ENCODE measurements around the gene SCN9A. TPM values are rescaled to one million over a fixed set of nuclear protein-coding genes. Genes with fewer than 3 reads are reported as not detected.
"Not testable (repeated sequence)": the region's sequence is repeated elsewhere in the genome, so short reads cannot be mapped to it uniquely, and the experiment has no call there.

The SCN9A gene
- total RNA-seq, 2 experiments from 2014 or later: 0.14 to 0.17 TPM

DNA sequence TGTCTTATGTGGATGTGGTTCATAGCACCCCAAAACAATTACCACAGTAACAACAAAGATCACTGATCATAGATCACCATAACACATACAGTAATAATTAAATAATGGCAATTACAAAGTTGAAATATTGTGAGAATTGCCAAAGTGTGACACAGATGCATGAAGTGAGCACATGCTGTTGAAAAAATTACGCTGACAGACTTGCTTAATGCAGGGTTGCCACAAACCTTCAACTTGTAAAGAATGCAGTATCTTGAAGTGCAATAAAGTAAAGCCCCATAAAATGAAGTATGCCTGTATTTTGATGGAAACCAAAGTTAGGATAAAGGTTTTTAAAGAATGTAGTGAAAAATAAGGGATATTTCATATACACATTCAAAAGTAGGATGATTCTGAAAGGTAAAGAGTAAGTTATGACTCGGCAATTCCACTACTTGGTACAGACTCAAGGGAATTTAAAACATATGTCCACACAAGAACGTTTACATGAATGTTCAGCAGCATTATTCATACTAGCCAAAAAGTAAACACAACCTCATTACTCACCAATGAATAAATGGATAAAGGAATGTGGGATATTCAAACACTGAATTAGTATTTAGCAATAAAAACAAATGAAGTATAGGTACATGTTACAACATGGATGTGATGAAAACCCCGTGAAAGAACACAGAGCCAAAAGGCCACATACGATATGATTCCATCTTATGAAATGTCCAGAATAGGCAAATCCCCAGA lies 61.6 kb downstream of the SCN9A start:
- Histone ChIP-seq H3K4me3 (ENCODE audit: low read length) (no peak overlapping the region), H3K27me3 (ENCODE audit: control insufficient read depth in 1 of 2, insufficient read depth in 2 of 2, low read length in 2 of 2) (no peaks in the 10 kb centered on the region), H3K9me3 (ENCODE audit: control insufficient read depth in 1 of 2, insufficient read depth in 1 of 2, low read length in 2 of 2) (peaks cover 0 to 4% of the 10 kb centered on the region in 2 experiments), H3K36me3 (ENCODE audit: insufficient read depth, low read length) (no peaks in the 10 kb centered on the region), H3K4me1 (ENCODE audit: insufficient read depth, low read length) (no peaks in the 10 kb centered on the region), H3K27ac (ENCODE audit: low read depth in 1 of 2, low read length in 2 of 2) (no peak overlapping the region)
- ChIA-PET CTCF (no interaction called here), POLR2A (no interaction called here)
- no peaks in the 10 kb centered on the region for H3K4me1 Mint-ChIP-seq (ENCODE audit: low read depth)
- no peak overlapping the region for H3K4me3 Mint-ChIP-seq
- intact Hi-C loops (cut with DNase I, micrococcal nuclease): no loop called here
- ATAC-seq (ENCODE audit: poor library complexity) (no peak), DNase-seq (no peak)
- H3K36me3 Mint-ChIP-seq (ENCODE audit: low read depth): no peaks in the 10 kb centered on the region
- H3K9me3 Mint-ChIP-seq: peaks cover 5% of the 10 kb centered on the region
- no peaks in the 10 kb centered on the region for H3K27me3 Mint-ChIP-seq
- TF ChIP-seq, protein P1, sequence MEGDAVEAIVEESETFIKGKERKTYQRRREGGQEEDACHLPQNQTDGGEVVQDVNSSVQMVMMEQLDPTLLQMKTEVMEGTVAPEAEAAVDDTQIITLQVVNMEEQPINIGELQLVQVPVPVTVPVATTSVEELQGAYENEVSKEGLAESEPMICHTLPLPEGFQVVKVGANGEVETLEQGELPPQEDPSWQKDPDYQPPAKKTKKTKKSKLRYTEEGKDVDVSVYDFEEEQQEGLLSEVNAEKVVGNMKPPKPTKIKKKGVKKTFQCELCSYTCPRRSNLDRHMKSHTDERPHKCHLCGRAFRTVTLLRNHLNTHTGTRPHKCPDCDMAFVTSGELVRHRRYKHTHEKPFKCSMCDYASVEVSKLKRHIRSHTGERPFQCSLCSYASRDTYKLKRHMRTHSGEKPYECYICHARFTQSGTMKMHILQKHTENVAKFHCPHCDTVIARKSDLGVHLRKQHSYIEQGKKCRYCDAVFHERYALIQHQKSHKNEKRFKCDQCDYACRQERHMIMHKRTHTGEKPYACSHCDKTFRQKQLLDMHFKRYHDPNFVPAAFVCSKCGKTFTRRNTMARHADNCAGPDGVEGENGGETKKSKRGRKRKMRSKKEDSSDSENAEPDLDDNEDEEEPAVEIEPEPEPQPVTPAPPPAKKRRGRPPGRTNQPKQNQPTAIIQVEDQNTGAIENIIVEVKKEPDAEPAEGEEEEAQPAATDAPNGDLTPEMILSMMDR (IDR thresholded peaks at IDR 0.05): no peak
- no peak overlapping the region for H3K27ac Mint-ChIP-seq

DNA sequence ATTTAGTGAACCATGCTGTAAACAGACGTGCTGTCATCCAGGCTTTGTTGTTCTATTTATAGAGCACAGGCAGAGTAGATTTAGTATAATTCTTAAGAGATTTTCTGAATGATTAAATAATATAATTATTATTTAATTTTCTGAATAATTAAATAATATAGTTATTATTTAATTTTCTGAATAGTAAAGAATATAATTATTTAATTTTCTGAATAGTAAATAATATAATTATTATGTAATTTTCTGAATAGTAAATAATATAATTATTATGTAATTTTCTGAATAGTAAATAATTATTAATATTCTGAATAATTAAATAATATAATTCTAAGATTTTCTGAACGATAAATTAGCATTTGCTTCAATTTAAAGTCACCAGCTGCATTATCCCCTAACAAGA lies 62.9 kb downstream of the SCN9A start:
- H3K27me3 Mint-ChIP-seq; DNase-seq; H3K36me3 Mint-ChIP-seq (ENCODE audit: low read depth); intact Hi-C loops (cut with DNase I, micrococcal nuclease); H3K36me3 ChIP-seq (ENCODE audit: insufficient read depth, low read length); H3K9me3 Mint-ChIP-seq; H3K4me1 Mint-ChIP-seq (ENCODE audit: low read depth); ATAC-seq (ENCODE audit: poor library complexity); H3K27me3 ChIP-seq (ENCODE audit: control insufficient read depth in 1 of 2, insufficient read depth in 2 of 2, low read length in 2 of 2); H3K4me3 Mint-ChIP-seq; H3K4me1 ChIP-seq (ENCODE audit: insufficient read depth, low read length); H3K4me3 ChIP-seq (ENCODE audit: low read length); POLR2A ChIA-PET; CTCF ChIA-PET; H3K27ac ChIP-seq (ENCODE audit: low read depth in 1 of 2, low read length in 2 of 2); H3K27ac Mint-ChIP-seq: not testable (repeated sequence)
- H3K9me3 ChIP-seq (ENCODE audit: control insufficient read depth in 1 of 2, insufficient read depth in 1 of 2, low read length in 2 of 2): peaks cover 0 to 11% of the 10 kb centered on the region in 2 experiments

DNA sequence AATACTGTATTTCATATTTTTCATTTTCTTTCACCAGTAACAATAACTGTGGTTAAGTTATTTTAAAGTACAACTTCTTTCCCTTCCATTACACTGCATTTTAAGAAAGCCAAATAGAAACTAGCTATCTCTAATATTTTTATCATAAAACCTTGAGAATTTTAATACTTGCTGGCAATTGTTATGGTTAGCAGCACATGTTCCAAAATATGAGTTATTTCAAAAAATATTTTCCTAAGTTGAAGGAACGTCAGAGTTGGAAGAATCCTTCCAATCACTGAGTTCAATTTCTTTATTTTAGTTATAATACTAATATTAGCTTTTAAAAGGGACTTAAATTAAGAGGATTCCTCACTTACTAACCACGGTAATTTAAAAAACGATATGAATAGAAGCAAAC lies 68.4 kb downstream of the SCN9A start:
- ChIA-PET POLR2A (no interaction called here), CTCF (no interaction called here)
- H3K27me3 ChIP-seq (ENCODE audit: control insufficient read depth in 1 of 2, insufficient read depth in 2 of 2, low read length in 2 of 2): no peaks in the 10 kb centered on the region
- H3K9me3 Mint-ChIP-seq: peaks cover 4% of the 10 kb centered on the region
- no peaks in the 10 kb centered on the region for H3K4me1 Mint-ChIP-seq (ENCODE audit: low read depth)
- H3K36me3 ChIP-seq (ENCODE audit: insufficient read depth, low read length): no peaks in the 10 kb centered on the region
- no peaks in the 10 kb centered on the region for H3K27me3 Mint-ChIP-seq
- H3K27ac ChIP-seq (ENCODE audit: low read depth in 1 of 2, low read length in 2 of 2): no peak overlapping the region
- ATAC-seq (ENCODE audit: poor library complexity) (no peak), DNase-seq (no peak)
- no peaks in the 10 kb centered on the region for H3K4me1 ChIP-seq (ENCODE audit: insufficient read depth, low read length)
- TF ChIP-seq, protein P1 (IDR thresholded peaks at IDR 0.05): no peak
- intact Hi-C loops (cut with DNase I, micrococcal nuclease): no loop called here
- no peak overlapping the region for H3K4me3 Mint-ChIP-seq
- H3K4me3 ChIP-seq (ENCODE audit: low read length): no peak overlapping the region
- no peaks in the 10 kb centered on the region for H3K36me3 Mint-ChIP-seq (ENCODE audit: low read depth)
- peaks cover 0 to 7% of the 10 kb centered on the region in 2 experiments for H3K9me3 ChIP-seq (ENCODE audit: control insufficient read depth in 1 of 2, insufficient read depth in 1 of 2, low read length in 2 of 2)
- H3K27ac Mint-ChIP-seq: no peak overlapping the region

DNA sequence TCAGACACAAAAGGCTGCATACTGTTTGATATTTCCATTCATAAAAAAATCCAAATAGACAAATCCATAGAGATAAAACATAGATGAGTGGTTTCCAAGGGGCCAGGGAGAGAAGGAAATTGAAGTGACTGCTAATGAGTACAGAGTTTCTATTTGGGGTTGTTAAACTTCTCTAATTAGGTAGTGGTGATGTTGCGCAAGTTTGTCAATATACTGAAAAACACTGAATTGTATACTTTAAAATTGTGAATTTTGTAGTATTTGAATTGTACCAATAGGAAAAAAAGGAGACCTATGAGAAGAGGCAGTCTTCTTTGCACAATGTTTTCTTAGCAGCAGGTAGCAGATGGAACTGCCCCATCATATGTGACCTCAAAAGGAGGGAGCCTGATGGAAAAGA lies 71.1 kb downstream of the SCN9A start:
- Mint-ChIP-seq H3K4me1 (ENCODE audit: low read depth) (no peaks in the 10 kb centered on the region), H3K9me3 (no peaks in the 10 kb centered on the region), H3K27me3 (no peaks in the 10 kb centered on the region), H3K27ac (no peak overlapping the region), H3K4me3 (no peak overlapping the region), H3K36me3 (ENCODE audit: low read depth) (no peaks in the 10 kb centered on the region)
- Histone ChIP-seq H3K36me3 (ENCODE audit: insufficient read depth, low read length) (no peaks in the 10 kb centered on the region), H3K27me3 (ENCODE audit: control insufficient read depth in 1 of 2, insufficient read depth in 2 of 2, low read length in 2 of 2) (no peaks in the 10 kb centered on the region), H3K9me3 (ENCODE audit: control insufficient read depth in 1 of 2, insufficient read depth in 1 of 2, low read length in 2 of 2) (peaks cover 0 to 7% of the 10 kb centered on the region in 2 experiments), H3K27ac (ENCODE audit: low read depth in 1 of 2, low read length in 2 of 2) (no peak overlapping the region), H3K4me3 (ENCODE audit: low read length) (no peak overlapping the region), H3K4me1 (ENCODE audit: insufficient read depth, low read length) (no peaks in the 10 kb centered on the region)
- ChIA-PET POLR2A (no interaction called here), CTCF (no interaction called here)
- ATAC-seq (ENCODE audit: poor library complexity): no peak
- intact Hi-C loops (cut with DNase I, micrococcal nuclease): no loop called here
- TF ChIP-seq, protein P1 (IDR thresholded peaks at IDR 0.05): no peak
- DNase-seq: no peak

Measured in CD4-positive, alpha-beta T cell (primary cell).